Astrocyte (in vitro differentiated cells and primary cell): ENCODE data around the gene BPHL. TPM values are rescaled to one million over a fixed set of nuclear protein-coding genes. Genes with fewer than 3 reads are reported as not detected.

Experiments used
- DNase-seq: peaks from one replicate; pipeline ENCODE4 v3.0.0-alpha.2; 2010; ENCODE audit warnings: low read depth
- FAIRE-seq: peaks from 2 replicates; lab custom pipeline; 2011; peaks lifted over from hg19 to GRCh38; lab: Jason Lieb, UNC
- H2AFZ ChIP-seq: 2 replicates; pipeline ENCODE4 v1.6.0; 2012; ENCODE audit warnings: low read depth, low read length, inconsistent platforms
- H3K27ac ChIP-seq: 2 replicates; pipeline ENCODE4 v1.5.1; 2011; ENCODE audit warnings: low read depth, low read length, inconsistent platforms
- H3K27me3 ChIP-seq: 2 replicates; pipeline ENCODE4 v1.6.0; 2011; ENCODE audit warnings: low read length, inconsistent platforms; ENCODE audit not compliant: insufficient read depth
- H3K36me3 ChIP-seq: 2 replicates; pipeline ENCODE4 v1.5.1; 2011; ENCODE audit warnings: low read length, inconsistent platforms; ENCODE audit not compliant: insufficient read depth
- H3K4me1 ChIP-seq: 2 replicates; pipeline ENCODE4 v1.5.1; 2011; ENCODE audit warnings: low read length, inconsistent platforms; ENCODE audit not compliant: insufficient read depth
- H3K4me2 ChIP-seq: 2 replicates; pipeline ENCODE4 v1.6.0; 2012; ENCODE audit warnings: low read length, inconsistent platforms
- H3K4me3 ChIP-seq: 2 replicates; pipeline ENCODE4 v1.5.1; 2011; ENCODE audit warnings: low read depth, mild to moderate bottlenecking, low read length, inconsistent platforms; ENCODE audit not compliant: insufficient read depth
- H3K79me2 ChIP-seq: 2 replicates; pipeline ENCODE4 v1.6.0; 2012; ENCODE audit warnings: mild to moderate bottlenecking, low read length, inconsistent platforms; ENCODE audit not compliant: insufficient read depth
- H3K9ac ChIP-seq: 2 replicates; pipeline ENCODE4 v1.6.0; 2012; ENCODE audit warnings: mild to moderate bottlenecking, low read length, inconsistent platforms
- H3K9me3 ChIP-seq: 2 replicates; pipeline ENCODE4 v1.5.1; 2012; ENCODE audit warnings: low read depth, mild to moderate bottlenecking, low read length, inconsistent platforms; ENCODE audit not compliant: insufficient read depth
- H4K20me1 ChIP-seq: 2 replicates; pipeline ENCODE4 v1.6.0; 2012; ENCODE audit warnings: low read length, inconsistent platforms; ENCODE audit not compliant: insufficient read depth
- H3K27ac Mint-ChIP-seq: one replicate; pipeline ENCODE4 v1.8.0; 2021; ENCODE audit warnings: mild to moderate bottlenecking, mixed read lengths; ENCODE audit not compliant: unreplicated experiment
- H3K27me3 Mint-ChIP-seq: one replicate; pipeline ENCODE4 v1.8.0; 2021; ENCODE audit warnings: low read depth, mixed read lengths; ENCODE audit not compliant: unreplicated experiment
- H3K36me3 Mint-ChIP-seq: one replicate; pipeline ENCODE4 v1.8.0; 2021; ENCODE audit warnings: low read depth, mixed read lengths; ENCODE audit not compliant: unreplicated experiment
- H3K4me1 Mint-ChIP-seq: one replicate; pipeline ENCODE4 v1.8.0; 2021; ENCODE audit warnings: low read depth, mixed read lengths; ENCODE audit not compliant: unreplicated experiment
- H3K4me3 Mint-ChIP-seq: one replicate; pipeline ENCODE4 v1.8.0; 2021; ENCODE audit warnings: mild to moderate bottlenecking, moderate library complexity, mixed read lengths; ENCODE audit not compliant: unreplicated experiment
- H3K9me3 Mint-ChIP-seq: one replicate; pipeline ENCODE4 v1.8.0; 2021; ENCODE audit warnings: mild to moderate bottlenecking, mixed read lengths; ENCODE audit not compliant: unreplicated experiment
- CTCF ChIP-seq: IDR thresholded peaks from 2 replicates; pipeline ENCODE4 v1.5.1; 2011; ENCODE audit warnings: low read depth, mild to moderate bottlenecking, inconsistent platforms, low read length, moderate library complexity; ENCODE audit not compliant: insufficient read depth
- EZH2 ChIP-seq: IDR thresholded peaks from 2 replicates; pipeline ENCODE4 v1.6.1; 2012; ENCODE audit warnings: mild to moderate bottlenecking, low read length, inconsistent platforms; ENCODE audit not compliant: insufficient read depth
- total RNA-seq: library from RNA; stranded (reverse); gene quantifications from 2 replicates; pipeline ENCODE4 v1.2.1, GENCODE V29; 2021

The BPHL gene
- total RNA-seq, 1 donor from 2014 or later = 22.7 TPM

- DNase-seq = no peak
- Mint-ChIP-seq H3K27me3 (peaks cover 9% of the 10 kb centered on the region), H3K36me3 (no peaks in the 10 kb centered on the region), H3K4me1 (peaks cover 6% of the 10 kb centered on the region), H3K9me3 (peaks cover 5% of the 10 kb centered on the region), H3K27ac (no peak overlapping the region), H3K4me3 (no peak overlapping the region)
- Histone ChIP-seq H3K9me3 (no peaks in the 10 kb centered on the region), H3K9ac (no peak overlapping the region), H3K79me2 (no peaks in the 10 kb centered on the region), H4K20me1 (no peaks in the 10 kb centered on the region), H3K27me3 (peaks cover 3% of the 10 kb centered on the region), H3K36me3 (no peaks in the 10 kb centered on the region), H2AFZ (no peak overlapping the region), H3K27ac (no peak overlapping the region), H3K4me2 (no peak overlapping the region), H3K4me3 (no peak overlapping the region), H3K4me1 (peaks cover 2% of the 10 kb centered on the region)
- TF ChIP-seq EZH2 (no peak), CTCF (no peak)
- no peak for FAIRE-seq
Measured at GRCh38 chr6:3181105-3181504, 62.6 kb downstream of the BPHL start.

GRCh38 chr6:3183066-3183465, 64.6 kb downstream of the BPHL start:
- Mint-ChIP-seq H3K27ac (no peak overlapping the region), H3K4me3 (no peak overlapping the region), H3K27me3 (peaks cover 13% of the 10 kb centered on the region), H3K4me1 (no peaks in the 10 kb centered on the region), H3K36me3 (peaks cover 2% of the 10 kb centered on the region), H3K9me3 (peaks cover 7% of the 10 kb centered on the region)
- H3K4me1 ChIP-seq = no peaks in the 10 kb centered on the region
- H3K4me2 ChIP-seq = no peak overlapping the region
- DNase-seq (no peak), FAIRE-seq (no peak)
- H3K4me3 ChIP-seq = no peak overlapping the region
- H2AFZ ChIP-seq = no peak overlapping the region
- H3K27ac ChIP-seq = no peak overlapping the region
- H3K27me3 ChIP-seq = peaks cover 4% of the 10 kb centered on the region
- H3K9me3 ChIP-seq = no peaks in the 10 kb centered on the region
- H3K79me2 ChIP-seq = no peaks in the 10 kb centered on the region
- no peak for TF ChIP-seq EZH2
- no peak for TF ChIP-seq CTCF
- H3K36me3 ChIP-seq = no peaks in the 10 kb centered on the region
- no peak overlapping the region for H3K9ac ChIP-seq
- H4K20me1 ChIP-seq = no peaks in the 10 kb centered on the region

GRCh38 chr6:3186974-3187382, 68.5 kb downstream of the BPHL start:
- Histone ChIP-seq H3K4me1 (no peaks in the 10 kb centered on the region), H3K9ac (no peak overlapping the region), H2AFZ (no peak overlapping the region), H3K9me3 (no peaks in the 10 kb centered on the region), H3K4me2 (no peak overlapping the region), H3K79me2 (no peaks in the 10 kb centered on the region), H3K4me3 (no peak overlapping the region), H3K27me3 (peaks cover 4% of the 10 kb centered on the region), H3K27ac (no peak overlapping the region), H3K36me3 (no peaks in the 10 kb centered on the region), H4K20me1 (no peaks in the 10 kb centered on the region)
- peaks cover 7% of the 10 kb centered on the region for H3K9me3 Mint-ChIP-seq
- peaks cover 2% of the 10 kb centered on the region for H3K36me3 Mint-ChIP-seq
- no peak for TF ChIP-seq CTCF
- TF ChIP-seq EZH2 = no peak
- H3K4me3 Mint-ChIP-seq = no peak overlapping the region
- peaks cover 10% of the 10 kb centered on the region for H3K27me3 Mint-ChIP-seq
- peaks cover 6% of the 10 kb centered on the region for H3K4me1 Mint-ChIP-seq
- DNase-seq (no peak), FAIRE-seq (no peak)
- no peak overlapping the region for H3K27ac Mint-ChIP-seq
